ENCODE data around the gene ZEB2. TPM values are rescaled to one million over a fixed set of nuclear protein-coding genes. Genes with fewer than 3 reads are reported as not detected.

The ZEB2 gene
- total RNA-seq, 2 experiments from 2014 or later, result 19.4 to 20.6 TPM

DNA sequence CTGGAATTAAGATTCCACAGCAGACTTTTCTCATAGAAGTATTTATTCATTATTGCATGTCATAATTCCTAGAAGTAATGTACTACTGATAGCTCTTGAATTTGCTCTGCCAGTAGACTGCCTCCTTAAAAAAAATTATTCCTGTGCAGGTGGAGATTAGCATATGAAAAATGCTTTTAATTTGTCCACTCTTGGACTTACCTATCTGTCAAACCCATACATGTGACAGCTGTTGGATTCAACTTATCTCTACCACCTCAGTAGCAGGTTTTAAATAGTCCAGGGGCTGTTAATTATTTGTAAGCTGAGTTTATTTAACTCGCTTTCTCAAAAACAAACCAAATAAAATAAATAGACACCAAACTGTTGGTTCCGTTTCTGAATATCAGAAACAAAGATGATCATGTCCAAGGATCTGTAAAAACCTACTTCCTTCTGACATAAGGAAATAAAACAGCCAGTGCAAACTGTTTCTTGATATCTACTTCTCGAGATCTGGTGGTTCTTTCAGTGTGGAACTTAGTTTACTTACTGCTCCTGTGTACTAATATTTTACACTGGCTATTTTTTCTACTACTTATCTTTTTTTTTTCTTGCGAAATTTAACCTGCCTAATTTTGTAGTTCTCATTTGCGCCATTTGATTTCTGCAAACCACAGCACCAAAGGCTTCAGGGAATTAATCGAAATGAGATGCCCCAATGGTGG is 44.2 kb downstream of the ZEB2 start:
- H3K4me3 Mint-ChIP-seq, result no peak overlapping the region
- ChIA-PET POLR2A (interaction anchor here (0.7 kb wide), 1 partner anchor 1263 kb away, joined by 3 read pairs; no protein-coding TSS in a partner anchor), CTCF (no interaction called here)
- H3K4me1 Mint-ChIP-seq, result peaks cover 20% of the 10 kb centered on the region
- no peaks in the 10 kb centered on the region for H3K27me3 Mint-ChIP-seq
- no peaks in the 10 kb centered on the region for H3K36me3 Mint-ChIP-seq (ENCODE audit: low read depth)
- no peak overlapping the region for H3K27ac Mint-ChIP-seq
- no peaks in the 10 kb centered on the region for H3K9me3 Mint-ChIP-seq
- no peak for DNase-seq

DNA sequence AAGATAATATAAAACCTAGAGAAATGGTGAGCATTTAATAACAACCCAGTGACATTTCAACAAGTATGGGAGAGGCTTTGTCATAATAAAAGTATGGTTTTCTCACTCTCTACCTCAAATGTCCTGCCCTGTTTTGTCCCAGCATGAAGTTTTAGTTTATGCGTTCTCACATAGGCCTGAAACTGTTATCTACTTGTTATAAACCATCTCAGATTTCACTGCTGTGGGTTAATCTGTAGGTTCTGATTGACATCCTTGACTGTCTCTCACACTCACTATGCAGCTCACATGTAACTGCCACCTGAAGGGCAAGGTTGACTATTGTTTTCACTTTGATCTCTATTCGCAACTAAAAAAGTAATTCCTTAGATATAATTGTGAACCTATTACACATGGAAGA is 44.9 kb downstream of the ZEB2 start:
- ChIA-PET POLR2A (no interaction called here), CTCF (no interaction called here)
- no peaks in the 10 kb centered on the region for H3K36me3 Mint-ChIP-seq (ENCODE audit: low read depth)
- no peaks in the 10 kb centered on the region for H3K27me3 Mint-ChIP-seq
- peaks cover 19% of the 10 kb centered on the region for H3K4me1 Mint-ChIP-seq
- no peak overlapping the region for H3K27ac Mint-ChIP-seq
- no peak overlapping the region for H3K4me3 Mint-ChIP-seq
- H3K9me3 Mint-ChIP-seq, result no peaks in the 10 kb centered on the region
- DNase-seq, result no peak

DNA sequence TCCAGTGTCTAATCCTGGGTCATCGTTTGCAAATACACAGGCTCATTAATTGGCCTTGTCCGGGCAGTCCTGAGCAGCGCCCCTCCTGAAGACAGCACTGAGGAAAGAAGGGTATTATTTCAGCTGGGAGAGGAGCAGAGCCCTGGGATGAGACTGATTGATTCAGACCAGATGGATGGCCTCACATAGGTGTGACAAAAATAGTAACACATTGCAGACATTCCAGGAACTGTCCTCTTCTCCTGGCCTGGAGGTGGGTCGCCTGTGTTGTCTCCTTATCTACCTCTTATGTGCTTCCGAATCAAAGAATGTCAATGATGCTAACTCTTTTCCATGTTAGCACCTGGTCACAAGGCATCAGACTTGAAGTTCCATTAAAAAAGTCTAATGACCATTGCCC is 45.9 kb downstream of the ZEB2 start:
- ChIA-PET POLR2A (no interaction called here), CTCF (no interaction called here)
- Mint-ChIP-seq H3K27me3 (no peaks in the 10 kb centered on the region), H3K4me3 (no peak overlapping the region), H3K4me1 (peaks cover 18% of the 10 kb centered on the region), H3K9me3 (no peaks in the 10 kb centered on the region), H3K36me3 (ENCODE audit: low read depth) (no peaks in the 10 kb centered on the region), H3K27ac (no peak overlapping the region)
- no peak for DNase-seq

DNA sequence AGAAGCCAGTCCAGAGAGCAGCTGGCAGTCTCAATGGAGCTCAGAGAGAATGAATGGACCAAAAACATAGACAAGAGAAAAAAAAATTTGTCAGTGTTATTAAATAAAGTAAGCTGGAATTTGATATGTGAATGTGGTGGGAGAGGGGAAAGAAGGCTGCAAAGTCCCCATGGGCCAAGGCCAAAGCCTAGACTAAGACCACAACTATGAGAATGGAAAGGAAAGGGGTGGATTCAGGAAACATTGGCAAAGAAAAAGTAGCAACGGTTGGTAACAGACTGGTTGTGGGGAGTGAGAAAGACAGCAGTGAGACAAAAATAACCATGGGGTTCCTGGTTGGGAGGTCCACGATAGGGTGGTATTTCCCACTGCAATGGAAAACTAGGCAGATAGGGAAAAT is 47.0 kb downstream of the ZEB2 start:
- Mint-ChIP-seq H3K9me3 (no peaks in the 10 kb centered on the region), H3K27me3 (no peaks in the 10 kb centered on the region), H3K4me1 (peaks cover 18% of the 10 kb centered on the region), H3K27ac (no peak overlapping the region), H3K36me3 (ENCODE audit: low read depth) (peaks cover 1% of the 10 kb centered on the region), H3K4me3 (no peak overlapping the region)
- CTCF ChIA-PET, result no interaction called here
- POLR2A ChIA-PET, result no interaction called here
- no peak for DNase-seq

DNA sequence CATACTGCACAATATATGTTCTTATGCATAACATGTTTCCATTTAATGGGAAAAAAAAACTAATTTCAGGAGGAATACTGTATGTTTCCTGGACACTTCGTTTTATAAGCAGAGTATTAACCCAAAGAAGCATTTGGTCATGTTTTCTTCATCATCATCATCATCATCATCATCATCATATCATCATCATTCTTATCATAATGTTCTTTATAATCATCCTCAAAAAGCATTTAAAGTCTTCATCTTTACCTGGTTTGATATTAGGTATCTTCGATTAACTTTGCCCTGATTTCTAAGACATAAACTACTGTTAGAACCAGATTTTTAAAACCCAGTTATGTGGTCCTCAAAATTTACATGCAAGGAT is 47.9 kb downstream of the ZEB2 start:
- H3K27ac Mint-ChIP-seq, result no peak overlapping the region
- POLR2A ChIA-PET, result no interaction called here
- peaks cover 16% of the 10 kb centered on the region for H3K4me1 Mint-ChIP-seq
- H3K27me3 Mint-ChIP-seq, result no peaks in the 10 kb centered on the region
- no peak for DNase-seq
- peaks cover 4% of the 10 kb centered on the region for H3K36me3 Mint-ChIP-seq (ENCODE audit: low read depth)
- CTCF ChIA-PET, result no interaction called here
- no peak overlapping the region for H3K4me3 Mint-ChIP-seq
- no peaks in the 10 kb centered on the region for H3K9me3 Mint-ChIP-seq

DNA sequence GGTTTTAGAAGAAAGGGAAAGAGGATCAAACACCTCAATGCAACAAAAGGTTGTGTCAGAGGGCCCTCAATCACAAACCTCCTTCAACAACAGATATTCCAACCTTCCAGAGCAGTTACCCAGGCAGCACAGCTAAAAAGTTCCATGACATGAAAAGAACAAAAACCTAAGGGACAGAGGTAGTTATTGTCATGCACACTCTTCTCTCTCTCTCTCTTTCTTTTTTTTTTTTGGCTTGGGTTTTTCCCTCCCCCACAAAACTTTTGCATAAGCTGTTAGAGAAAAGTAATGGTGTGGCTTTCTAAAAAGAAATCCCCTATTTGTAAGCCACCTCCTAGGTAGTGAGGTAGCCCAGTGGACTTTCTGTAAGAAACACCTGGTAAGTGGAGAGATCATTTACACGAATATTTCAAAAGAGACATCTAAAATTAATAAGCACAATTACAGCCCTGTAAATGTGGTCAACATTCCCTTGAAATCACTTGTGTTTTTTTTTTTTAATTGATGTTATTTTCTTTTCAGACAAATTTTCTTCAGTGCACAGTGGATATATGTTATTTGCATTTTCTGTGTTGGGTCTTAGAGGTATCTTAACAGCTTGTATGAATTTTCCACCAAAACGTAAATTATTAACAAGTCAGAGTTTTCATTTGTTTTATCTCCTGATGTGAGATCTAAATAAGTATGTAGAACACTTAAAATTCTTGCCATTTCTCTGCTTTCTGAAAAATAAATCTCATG is 48.4 kb downstream of the ZEB2 start:
- H3K9me3 Mint-ChIP-seq, result no peaks in the 10 kb centered on the region
- CTCF ChIA-PET, result no interaction called here
- POLR2A ChIA-PET, result no interaction called here
- no peak for DNase-seq
- H3K27ac Mint-ChIP-seq, result no peak overlapping the region
- H3K36me3 Mint-ChIP-seq (ENCODE audit: low read depth), result peaks cover 4% of the 10 kb centered on the region
- H3K27me3 Mint-ChIP-seq, result no peaks in the 10 kb centered on the region
- H3K4me1 Mint-ChIP-seq, result peaks cover 16% of the 10 kb centered on the region
- H3K4me3 Mint-ChIP-seq, result no peak overlapping the region

DNA sequence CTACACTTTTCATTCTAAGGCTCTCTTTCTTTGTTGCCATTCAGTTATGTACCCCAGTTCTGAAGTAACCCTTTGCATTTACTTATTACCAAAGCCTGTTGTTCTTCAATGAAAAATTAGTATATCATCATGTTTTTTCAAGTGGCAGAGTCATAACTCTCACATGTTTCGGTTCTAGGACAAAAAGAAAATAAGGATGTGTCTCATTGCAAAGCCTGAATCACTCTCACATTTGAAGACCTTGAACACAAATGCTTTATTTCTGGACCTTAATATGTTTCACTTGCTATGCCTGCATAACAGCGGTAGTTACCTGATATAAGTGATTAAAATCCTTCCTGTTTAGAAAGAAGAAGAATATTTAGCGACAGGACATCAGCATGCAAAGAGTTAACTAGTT is 49.1 kb downstream of the ZEB2 start:
- H3K27ac Mint-ChIP-seq, result no peak overlapping the region
- POLR2A ChIA-PET, result no interaction called here
- CTCF ChIA-PET, result no interaction called here
- H3K27me3 Mint-ChIP-seq, result no peaks in the 10 kb centered on the region
- H3K4me1 Mint-ChIP-seq, result peaks cover 14% of the 10 kb centered on the region
- H3K36me3 Mint-ChIP-seq (ENCODE audit: low read depth), result peaks cover 4% of the 10 kb centered on the region
- DNase-seq, result no peak
- no peaks in the 10 kb centered on the region for H3K9me3 Mint-ChIP-seq
- no peak overlapping the region for H3K4me3 Mint-ChIP-seq

DNA sequence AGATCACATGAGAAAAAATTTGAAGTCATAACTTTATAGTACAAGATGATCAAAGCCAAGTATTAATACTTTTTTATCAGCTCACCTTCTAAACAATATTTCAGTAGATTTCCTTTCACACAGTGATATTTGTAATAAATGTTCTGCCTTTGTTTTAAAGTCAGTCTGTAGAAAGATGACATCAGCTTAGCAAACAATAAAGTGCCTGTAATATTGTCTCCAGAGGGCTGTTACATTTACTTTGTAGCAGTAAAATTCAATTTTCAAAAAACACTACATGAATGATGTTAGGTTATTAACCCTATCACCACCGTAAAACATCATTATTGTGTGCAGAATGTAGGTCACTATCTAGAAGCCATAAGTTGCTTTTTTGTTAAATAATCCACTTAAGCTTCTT is 49.6 kb downstream of the ZEB2 start:
- DNase-seq, result no peak
- Mint-ChIP-seq H3K9me3 (no peaks in the 10 kb centered on the region), H3K27me3 (no peaks in the 10 kb centered on the region), H3K4me1 (peaks cover 12% of the 10 kb centered on the region), H3K27ac (no peak overlapping the region), H3K4me3 (no peak overlapping the region), H3K36me3 (ENCODE audit: low read depth) (peaks cover 4% of the 10 kb centered on the region)
- POLR2A ChIA-PET, result no interaction called here
- CTCF ChIA-PET, result interaction anchor here (0.6 kb wide), 1 partner anchor 21 kb away, joined by 3 read pairs; no protein-coding TSS in a partner anchor

DNA sequence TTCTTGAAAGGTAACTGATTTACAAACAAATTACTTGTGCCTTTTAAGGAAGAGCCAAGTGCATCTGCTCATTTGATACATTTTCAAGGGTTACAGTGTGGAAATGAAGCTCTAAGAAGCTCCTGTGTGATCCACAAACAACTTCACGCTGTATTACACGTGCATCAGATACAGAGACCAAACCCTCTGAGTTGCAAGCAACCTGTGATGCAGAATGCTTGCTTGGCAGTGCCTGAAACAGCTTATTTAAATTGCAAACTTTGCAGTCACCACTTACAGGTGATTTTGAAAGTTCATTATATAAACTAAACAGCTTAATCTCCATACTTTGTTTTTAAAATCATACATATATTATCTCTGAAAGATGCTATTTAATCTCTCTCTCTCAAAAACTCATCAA is 50.1 kb downstream of the ZEB2 start:
- DNase-seq, result no peak
- Mint-ChIP-seq H3K36me3 (ENCODE audit: low read depth) (peaks cover 4% of the 10 kb centered on the region), H3K4me1 (peaks cover 10% of the 10 kb centered on the region), H3K4me3 (no peak overlapping the region), H3K27ac (no peak overlapping the region), H3K27me3 (no peaks in the 10 kb centered on the region), H3K9me3 (no peaks in the 10 kb centered on the region)
- ChIA-PET POLR2A (interaction anchor here (1.2 to 1.3 kb wide), 2 partner anchors 10 to 28 kb away, joined by 3 read pairs; no protein-coding TSS in a partner anchor), CTCF (interaction anchor here (0.6 kb wide), 1 partner anchor 21 kb away, joined by 3 read pairs; no protein-coding TSS in a partner anchor)

DNA sequence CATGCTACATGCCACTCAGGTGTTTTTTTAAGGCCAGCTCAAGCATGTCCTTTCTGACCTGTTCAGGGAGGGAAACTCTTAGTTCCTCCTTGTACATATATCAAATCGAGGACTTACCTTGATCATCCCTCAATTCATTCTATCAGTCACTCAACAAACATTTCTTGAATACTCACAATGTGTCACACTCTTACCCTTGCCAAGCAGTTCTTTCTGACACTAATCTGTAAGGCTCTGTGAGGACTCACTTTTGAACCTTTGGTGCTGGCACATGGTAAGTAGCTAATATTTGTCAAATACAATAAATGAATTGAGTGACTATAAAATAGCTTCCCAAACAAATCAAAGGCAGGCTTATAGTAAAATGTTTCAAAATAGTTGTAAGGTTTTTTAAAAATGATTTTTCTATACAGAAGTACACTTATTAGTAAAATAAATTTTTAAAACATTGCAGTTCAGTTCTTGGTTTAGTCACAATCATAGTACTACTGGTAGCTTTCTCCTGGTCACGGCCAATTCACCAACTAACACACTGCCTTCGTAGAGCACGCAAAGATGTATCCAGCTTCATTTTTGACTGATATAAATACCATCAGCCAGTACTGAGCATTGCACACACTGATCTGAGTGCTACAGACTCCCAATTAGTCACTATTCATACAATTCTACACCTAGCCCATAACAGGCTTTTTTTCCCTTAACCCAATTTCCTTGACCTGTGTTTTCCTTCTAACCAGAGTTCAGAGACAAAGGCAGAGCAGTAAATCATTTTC is 50.9 kb downstream of the ZEB2 start:
- Mint-ChIP-seq H3K4me3 (no peak overlapping the region), H3K27ac (no peak overlapping the region), H3K4me1 (peaks cover 10% of the 10 kb centered on the region), H3K27me3 (no peaks in the 10 kb centered on the region), H3K9me3 (no peaks in the 10 kb centered on the region), H3K36me3 (ENCODE audit: low read depth) (peaks cover 4% of the 10 kb centered on the region)
- DNase-seq, result no peak
- ChIA-PET CTCF (no interaction called here), POLR2A (interaction anchor here (1.2 to 1.3 kb wide), 2 partner anchors 9 to 29 kb away, joined by 3 read pairs; no protein-coding TSS in a partner anchor)

DNA sequence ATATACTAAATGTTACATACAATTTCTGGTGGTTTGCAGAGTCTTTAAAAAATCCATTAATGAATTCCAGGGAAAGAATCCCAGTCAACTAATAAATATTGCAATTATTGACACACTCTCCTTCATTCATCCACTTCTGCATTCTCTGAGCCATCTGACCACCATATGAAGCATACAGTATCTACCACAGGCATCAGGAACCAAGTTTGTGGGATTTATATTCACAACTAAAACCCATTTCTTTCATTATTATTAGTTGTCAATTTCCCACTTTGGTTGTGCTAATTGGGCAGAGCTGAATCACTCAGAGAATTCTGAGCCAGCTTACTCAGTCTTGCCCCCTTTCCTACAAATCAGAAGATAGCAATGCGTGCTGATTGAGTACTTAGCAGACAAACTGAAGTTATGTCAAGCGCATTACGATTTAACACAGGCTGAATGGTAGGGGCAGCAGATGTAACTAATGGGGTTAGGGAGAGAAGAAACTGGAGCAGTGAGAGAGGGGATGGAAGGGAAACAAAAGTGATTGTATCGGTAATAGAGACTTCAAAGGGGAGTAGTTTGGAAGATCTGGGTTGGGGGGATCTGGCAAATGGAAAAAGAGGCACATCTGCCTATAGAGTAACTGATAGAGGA is 52.3 kb downstream of the ZEB2 start:
- no peaks in the 10 kb centered on the region for H3K9me3 Mint-ChIP-seq
- no peak overlapping the region for H3K4me3 Mint-ChIP-seq
- ChIA-PET CTCF (no interaction called here), POLR2A (no interaction called here)
- no peak overlapping the region for H3K27ac Mint-ChIP-seq
- no peaks in the 10 kb centered on the region for H3K27me3 Mint-ChIP-seq
- no peak for DNase-seq
- peaks cover 10% of the 10 kb centered on the region for H3K4me1 Mint-ChIP-seq
- peaks cover 7% of the 10 kb centered on the region for H3K36me3 Mint-ChIP-seq (ENCODE audit: low read depth)

DNA sequence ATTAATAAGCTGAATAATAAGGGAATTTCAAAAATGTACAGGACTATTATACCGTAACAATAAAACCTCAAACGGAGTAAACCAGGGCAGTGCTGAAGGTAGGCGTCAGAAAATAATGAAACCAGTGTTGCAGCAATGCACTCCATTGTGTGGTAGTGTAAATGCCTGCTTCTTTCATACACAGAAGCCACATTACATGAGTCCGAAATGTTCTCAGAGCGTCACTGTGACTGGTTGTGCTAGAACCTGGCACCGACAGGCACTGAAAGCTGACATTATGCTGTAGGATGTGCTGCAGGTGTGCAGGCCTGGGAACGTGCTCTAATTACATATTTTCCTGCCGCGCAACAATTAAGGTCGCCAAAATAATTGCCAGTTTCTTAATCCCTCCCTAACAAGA is 53.3 kb downstream of the ZEB2 start:
- Mint-ChIP-seq H3K9me3 (no peaks in the 10 kb centered on the region), H3K36me3 (ENCODE audit: low read depth) (peaks cover 7% of the 10 kb centered on the region), H3K4me3 (no peak overlapping the region), H3K27ac (no peak overlapping the region), H3K4me1 (peaks cover 11% of the 10 kb centered on the region), H3K27me3 (no peaks in the 10 kb centered on the region)
- DNase-seq, result no peak
- ChIA-PET POLR2A (no interaction called here), CTCF (no interaction called here)

DNA sequence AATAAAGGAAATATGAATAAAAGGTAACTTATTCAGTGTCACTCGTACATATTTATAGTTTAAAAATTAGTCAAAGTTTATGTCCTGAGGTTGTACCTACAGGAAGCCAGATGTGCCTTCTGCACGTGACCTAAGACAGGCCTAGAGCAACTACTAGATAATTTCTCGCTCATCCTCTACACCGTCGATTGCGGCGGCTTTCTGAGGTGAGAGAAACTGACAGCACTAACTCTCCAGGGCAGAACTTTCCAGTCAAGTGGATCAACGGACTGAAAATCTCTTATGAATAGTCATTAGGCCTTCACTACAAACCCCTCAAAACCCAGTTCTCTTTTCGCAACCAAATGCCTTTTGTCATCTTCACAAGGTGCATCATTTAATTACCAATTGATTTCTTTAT is 54.2 kb downstream of the ZEB2 start:
- CTCF ChIA-PET, result no interaction called here

More for the DNA sequence above, 54.2 kb downstream of the ZEB2 start:
- Mint-ChIP-seq H3K9me3 (no peaks in the 10 kb centered on the region), H3K27ac (no peak overlapping the region), H3K4me1 (peaks cover 11% of the 10 kb centered on the region), H3K4me3 (no peak overlapping the region), H3K36me3 (ENCODE audit: low read depth) (peaks cover 7% of the 10 kb centered on the region), H3K27me3 (no peaks in the 10 kb centered on the region)
- DNase-seq, result no peak
- POLR2A ChIA-PET, result interaction anchor here (0.7 kb wide), 1 partner anchor 27 kb away, joined by 3 read pairs; no protein-coding TSS in a partner anchor

All from activated CD4-positive, alpha-beta memory T cell treated with anti-CD3 and anti-CD28 coated beads, Interleukin-2, amount 10 ng/mL, durations not matched to agents 7 days and 5 days (primary cell).